SK-N-SH (cell line): Measurements from ENCODE around the gene LRIT2. TPM values are rescaled to one million over a fixed set of nuclear protein-coding genes. Genes with fewer than 3 reads are reported as not detected.

Experiments
- CTCF ChIA-PET: fragments of 300-600, 350-600 bp; formaldehyde crosslinking; extraction: SDS; loops from one replicate; lab custom pipeline; 2021; lab: Yijun Ruan, JAX
- POLR2A ChIA-PET: fragments of 350-600 bp; sonication (Branson Sonifier 250); formaldehyde crosslinking; extraction: SDS; loops from one replicate; lab custom pipeline; 2020; ENCODE audit warnings: antibody characterized with exemption, inconsistent platforms; lab: Yijun Ruan, JAX
- DNase-seq: peaks from one replicate; pipeline ENCODE4 v3.0.0; 2012
- H2AFZ ChIP-seq: fragments of 200-600 bp; sonication (generic); 2 replicates; pipeline ENCODE4 v1.8.1; 2016; ENCODE audit warnings: antibody characterized with exemption, mild to moderate bottlenecking, low read depth
- H3F3A ChIP-seq: fragments of 200-600 bp; sonication (generic); replicated peaks from 2 replicates; pipeline ENCODE3; 2016; ENCODE audit warnings: antibody characterized with exemption, mild to moderate bottlenecking; ENCODE audit not compliant: insufficient read depth
- H3K27ac ChIP-seq, 2 experiments: fragments of 200-500 bp in 1 of 2; fragments of 200-600 bp in 1 of 2; sonication (Bioruptor generic) in 1 of 2; sonication (generic), shearing (Covaris generic) in 1 of 2; 2 replicates each; pipeline versions ENCODE4 v1.5.1 to v1.6.1; 2014 to 2016; ENCODE audit warnings: low read depth in 2 of 2, inconsistent platforms in 1 of 2, low read length in 1 of 2, mild to moderate bottlenecking in 1 of 2, mixed read lengths in 1 of 2
- H3K27me3 ChIP-seq: fragments of 200-600 bp; sonication (generic), shearing (Covaris generic); 2 replicates; pipeline ENCODE4 v1.6.1; 2016; ENCODE audit warnings: mixed run types; ENCODE audit not compliant: insufficient read depth
- H3K36me3 ChIP-seq, 2 experiments: fragments of 200-500 bp in 1 of 2; fragments of 200-600 bp in 1 of 2; sonication (Bioruptor generic) in 1 of 2; sonication (generic) in 1 of 2; replicated peaks in 1 of 2; 2 replicates each; pipeline versions ENCODE3 to v1.5.1; 2014 to 2016; ENCODE audit warnings: low read length in 1 of 2, mild to moderate bottlenecking in 1 of 2; ENCODE audit not compliant: insufficient read depth in 2 of 2, control insufficient read depth in 1 of 2
- H3K4me1 ChIP-seq, 2 experiments: fragments of 200-500 bp in 1 of 2; fragments of 200-600 bp in 1 of 2; sonication (Bioruptor generic) in 1 of 2; sonication (generic), shearing (Covaris generic) in 1 of 2; 2 replicates each; pipeline versions ENCODE4 v1.5.1 to v1.6.1; 2014 to 2016; ENCODE audit warnings: low read depth in 1 of 2, low read length in 1 of 2, mixed run types in 1 of 2; ENCODE audit not compliant: insufficient read depth in 2 of 2, control insufficient read depth in 1 of 2
- H3K4me2 ChIP-seq: fragments of 200-600 bp; sonication (generic), shearing (Covaris generic); 2 replicates; pipeline ENCODE4 v1.6.1; 2017; ENCODE audit warnings: mixed run types
- H3K4me3 ChIP-seq, 2 experiments: fragments of 200-500 bp in 1 of 2; fragments of 200-600 bp in 1 of 2; sonication (Bioruptor generic) in 1 of 2; sonication (generic), shearing (Covaris generic) in 1 of 2; 2 replicates each; pipeline versions ENCODE4 v1.5.1 to v1.8.1; 2014 to 2016; ENCODE audit warnings: low read depth in 2 of 2, inconsistent platforms in 1 of 2, low read length in 1 of 2, mild to moderate bottlenecking in 1 of 2, mixed read lengths in 1 of 2, moderate library complexity in 1 of 2
- H3K79me2 ChIP-seq: fragments of 200-600 bp; sonication (generic); 2 replicates; pipeline ENCODE4 v1.8.1; 2017; ENCODE audit warnings: mild to moderate bottlenecking; ENCODE audit not compliant: insufficient read depth
- H3K9ac ChIP-seq: fragments of 200-600 bp; sonication (generic); 2 replicates; pipeline ENCODE4 v1.6.1; 2017; ENCODE audit warnings: mixed run types
- H3K9me2 ChIP-seq: fragments of 200-600 bp; sonication (generic); 2 replicates; pipeline ENCODE4 v1.6.1; 2017; ENCODE audit warnings: mixed run types
- H3K9me3 ChIP-seq: fragments of 200-600 bp; sonication (generic); 2 replicates; pipeline ENCODE4 v1.6.1; 2017; ENCODE audit warnings: mixed run types, mild to moderate bottlenecking, moderate library complexity
- H4K20me1 ChIP-seq: fragments of 200-600 bp; sonication (generic); 2 replicates; pipeline ENCODE4 v1.6.1; 2017; ENCODE audit warnings: mild to moderate bottlenecking, mixed run types; ENCODE audit not compliant: insufficient read depth
- CTCF ChIP-seq: fragments of 200-600 bp; sonication (generic); IDR thresholded peaks from 2 replicates; pipeline ENCODE4 v1.6.1; 2017; ENCODE audit warnings: antibody characterized with exemption, mild to moderate bottlenecking, moderate library complexity
- ELF1 ChIP-seq: IDR thresholded peaks from 2 replicates; pipeline ENCODE4 v1.4.0; 2012
- EP300 ChIP-seq, 2 experiments: IDR thresholded peaks; 2 replicates each; pipeline versions ENCODE4 v1.4.0 to v1.6.1; 2012; ENCODE audit warnings: borderline replicate concordance in 1 of 2, low read depth in 1 of 2, low read length in 1 of 2
- IRF3 ChIP-seq: fragments of 150-350 bp; IDR thresholded peaks from 2 replicates; pipeline ENCODE4 v1.6.1; 2016; ENCODE audit warnings: mild to moderate bottlenecking, low read depth, low read length
- RAD21 ChIP-seq: IDR thresholded peaks from 2 replicates; pipeline ENCODE4 v1.6.1; 2012; ENCODE audit warnings: mild to moderate bottlenecking, low read length
- RCOR1 ChIP-seq: fragments of 150-350 bp; IDR thresholded peaks from 2 replicates; pipeline ENCODE4 v1.6.1; 2017; ENCODE audit warnings: antibody characterized with exemption, low read length
- REST ChIP-seq: IDR thresholded peaks from 2 replicates; pipeline ENCODE4 v1.6.1; 2012; ENCODE audit warnings: mild to moderate bottlenecking, low read depth, low read length, moderate library complexity
- TEAD4 ChIP-seq: IDR thresholded peaks from 2 replicates; pipeline ENCODE4 v1.4.0; 2012; ENCODE audit warnings: mild to moderate bottlenecking, borderline replicate concordance; ENCODE audit not compliant: insufficient read depth
- WGBS: methylation state at CpG from one replicate; pipeline ENCODE4 v1.1.6; 2017; ENCODE audit warnings: low lambda C conversion rate; 5-methylcytosine and 5-hydroxymethylcytosine counted together
- polyA plus RNA-seq, 3 experiments: library from polyadenylated mRNA; depleted of rRNA; stranded (reverse); fragments of >200 nt; gene quantifications; 2 replicates each; pipeline ENCODE4 v1.2.3, GENCODE V29; 2012
- TF ChIP-seq, protein P1 (sequence below): IDR thresholded peaks from 2 replicates; pipeline ENCODE4 v1.4.0; 2012; ENCODE audit warnings: low read depth
- TF ChIP-seq, protein P2 (sequence below): fragments of 150-350 bp; IDR thresholded peaks from 2 replicates; pipeline ENCODE4 v1.6.1; 2017; ENCODE audit warnings: antibody characterized with exemption, low read length, low read depth, borderline replicate concordance

LRIT2 gene
- polyA plus RNA-seq, 1 of the 3 experiments (the other 2 are of a cell fraction): not detected

DNA sequence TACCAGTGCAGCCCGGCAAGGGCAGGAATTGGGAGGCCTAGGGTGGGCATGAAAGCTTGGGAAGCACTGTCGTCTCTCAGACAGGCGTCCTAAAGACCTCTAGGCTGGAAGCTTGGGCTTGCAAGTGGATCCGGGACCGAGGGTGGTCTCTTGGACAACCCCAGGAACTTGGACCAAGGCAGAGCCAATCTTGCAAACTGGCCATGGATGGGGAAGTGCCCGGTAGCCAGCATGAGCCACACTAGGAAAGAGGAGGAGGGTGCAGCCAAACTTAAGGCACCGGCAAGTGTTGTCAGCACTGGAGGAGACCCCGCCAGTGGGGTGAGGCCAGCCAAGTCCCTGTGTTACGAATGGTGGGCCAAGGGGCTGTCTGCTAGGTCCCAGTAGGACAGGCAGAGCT lies 8.5 kb downstream of the LRIT2 start:
- no peak overlapping the region for H2AFZ ChIP-seq
- no peaks in the 10 kb centered on the region for H3K4me1 ChIP-seq
- H3K9me2 ChIP-seq: no peaks in the 10 kb centered on the region
- H3K9me3 ChIP-seq: no peaks in the 10 kb centered on the region
- no peak overlapping the region for H3K4me2 ChIP-seq
- DNase-seq: no peak
- no peaks in the 10 kb centered on the region for H3K27me3 ChIP-seq
- H3F3A ChIP-seq: no peaks in the 10 kb centered on the region
- H3K9ac ChIP-seq: no peak overlapping the region
- H4K20me1 ChIP-seq: no peaks in the 10 kb centered on the region
- no peak overlapping the region for H3K27ac ChIP-seq
- no peaks in the 10 kb centered on the region for H3K79me2 ChIP-seq
- CTCF ChIA-PET: interaction anchor here (0.7 to 1.3 kb wide), 3 partner anchors 11 to 72 kb away, joined by 3 read pairs; no protein-coding TSS in a partner anchor
- TF ChIP-seq ELF1: no peak
- TF ChIP-seq TEAD4: no peak
- TF ChIP-seq IRF3: no peak
- no peak for TF ChIP-seq EP300 (IDR thresholded peaks at IDR 0.05; ENCODE audit: borderline replicate concordance in 1 of 2, low read depth in 1 of 2, low read length in 1 of 2)
- TF ChIP-seq RCOR1: no peak
- TF ChIP-seq, protein P1, sequence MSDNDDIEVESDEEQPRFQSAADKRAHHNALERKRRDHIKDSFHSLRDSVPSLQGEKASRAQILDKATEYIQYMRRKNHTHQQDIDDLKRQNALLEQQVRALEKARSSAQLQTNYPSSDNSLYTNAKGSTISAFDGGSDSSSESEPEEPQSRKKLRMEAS: no peak
- no peak for TF ChIP-seq REST
- TF ChIP-seq, all 33 proteins: peak for 0
- Histone ChIP-seq H3K4me3 (no peak overlapping the region), H3K36me3 (no peaks in the 10 kb centered on the region)
- 27% methylated on average over 4 of the region's 9 CpGs for WGBS
- POLR2A ChIA-PET: no interaction called here

- TF ChIP-seq RAD21 (0 out of 2 replicates have a peak, but pooled peaks have one; percentile 14), CTCF (peak; percentile 38)
- TF ChIP-seq, protein P2, sequence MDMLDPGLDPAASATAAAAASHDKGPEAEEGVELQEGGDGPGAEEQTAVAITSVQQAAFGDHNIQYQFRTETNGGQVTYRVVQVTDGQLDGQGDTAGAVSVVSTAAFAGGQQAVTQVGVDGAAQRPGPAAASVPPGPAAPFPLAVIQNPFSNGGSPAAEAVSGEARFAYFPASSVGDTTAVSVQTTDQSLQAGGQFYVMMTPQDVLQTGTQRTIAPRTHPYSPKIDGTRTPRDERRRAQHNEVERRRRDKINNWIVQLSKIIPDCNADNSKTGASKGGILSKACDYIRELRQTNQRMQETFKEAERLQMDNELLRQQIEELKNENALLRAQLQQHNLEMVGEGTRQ: no peak
- no peak overlapping the region for H3K27ac ChIP-seq
- no peaks in the 10 kb centered on the region for H3K79me2 ChIP-seq
- no peak overlapping the region for H3K9ac ChIP-seq
- CTCF ChIA-PET: interaction anchor here (0.5 to 1.8 kb wide), 8 partner anchors 9 to 102 kb away, joined by 3 to 9 read pairs (median 3); no protein-coding TSS in a partner anchor
- peak; percentile 52 for DNase-seq
- H3K36me3 ChIP-seq: no peaks in the 10 kb centered on the region
- H3F3A ChIP-seq: no peaks in the 10 kb centered on the region
- POLR2A ChIA-PET: interaction anchor here (0.8 kb wide), 1 partner anchor 19 kb away, joined by 3 read pairs; no protein-coding TSS in a partner anchor
- H3K9me3 ChIP-seq: no peaks in the 10 kb centered on the region
- no peaks in the 10 kb centered on the region for H3K9me2 ChIP-seq
- no peak overlapping the region for H3K4me3 ChIP-seq
- H3K27me3 ChIP-seq: no peaks in the 10 kb centered on the region
- no peak overlapping the region for H3K4me2 ChIP-seq
- 41% methylated on average over 12 of the region's 12 CpGs for WGBS
- H2AFZ ChIP-seq: no peak overlapping the region
- no peaks in the 10 kb centered on the region for H4K20me1 ChIP-seq
- H3K4me1 ChIP-seq: no peaks in the 10 kb centered on the region
Observed at GRCh38 chr10:84214612-84215235, 10.6 kb downstream of the LRIT2 start.
